Neural cell (in vitro differentiated cells): ENCODE data around the gene SEC61B.

ENCODE experiments used
- CTCF ChIP-seq: fragments of 450-650 bp; IDR thresholded peaks from 2 replicates; pipeline ENCODE4 v1.5.1; 2014; ENCODE audit warnings: antibody characterized with exemption, mild to moderate bottlenecking, moderate library complexity; ENCODE audit not compliant: poor library complexity, severe bottlenecking
- EZH2 ChIP-seq: fragments of 200-600, 300-800 bp; shearing (Covaris generic), sonication (generic); IDR thresholded peaks from 2 replicates; pipeline ENCODE4 v1.6.1; 2014; ENCODE audit warnings: antibody characterized with exemption, low read length, borderline replicate concordance, mild to moderate bottlenecking; ENCODE audit not compliant: insufficient read depth, poor library complexity, severe bottlenecking
- POLR2AphosphoS5 ChIP-seq: IDR thresholded peaks from 2 replicates; pipeline ENCODE4 v1.6.1; 2012
- RAD21 ChIP-seq: fragments of 450-650 bp; conservative IDR thresholded peaks from 2 replicates; pipeline ENCODE4 v1.6.1; 2014; ENCODE audit warnings: antibody characterized with exemption, mild to moderate bottlenecking, moderate library complexity
- REST ChIP-seq: IDR thresholded peaks from 2 replicates; pipeline ENCODE4 v1.6.1; 2012; ENCODE audit warnings: borderline replicate concordance
- TAF1 ChIP-seq: IDR thresholded peaks from 2 replicates; pipeline ENCODE4 v1.6.1; 2012; ENCODE audit warnings: low read depth

- TF ChIP-seq CTCF (no peak), REST (no peak), POLR2AphosphoS5 (no peak), EZH2 (no peak), TAF1 (no peak), RAD21 (no peak)
Observed at GRCh38 chr9:99239341-99240060, 17.4 kb downstream of the SEC61B start.
